ENCODE results near the gene LAIR2. TPM values are rescaled to one million over a fixed set of nuclear protein-coding genes. Genes with fewer than 3 reads are reported as not detected.
A peak's percentile ranks its signal among the peaks of the same experiment; 100 is the strongest.

LAIR2 gene, protein sequence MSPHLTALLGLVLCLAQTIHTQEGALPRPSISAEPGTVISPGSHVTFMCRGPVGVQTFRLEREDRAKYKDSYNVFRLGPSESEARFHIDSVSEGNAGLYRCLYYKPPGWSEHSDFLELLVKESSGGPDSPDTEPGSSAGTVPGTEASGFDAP
- total RNA-seq (not detected in 2 replicates), polyA plus RNA-seq (not detected in 2 replicates)

DNA sequence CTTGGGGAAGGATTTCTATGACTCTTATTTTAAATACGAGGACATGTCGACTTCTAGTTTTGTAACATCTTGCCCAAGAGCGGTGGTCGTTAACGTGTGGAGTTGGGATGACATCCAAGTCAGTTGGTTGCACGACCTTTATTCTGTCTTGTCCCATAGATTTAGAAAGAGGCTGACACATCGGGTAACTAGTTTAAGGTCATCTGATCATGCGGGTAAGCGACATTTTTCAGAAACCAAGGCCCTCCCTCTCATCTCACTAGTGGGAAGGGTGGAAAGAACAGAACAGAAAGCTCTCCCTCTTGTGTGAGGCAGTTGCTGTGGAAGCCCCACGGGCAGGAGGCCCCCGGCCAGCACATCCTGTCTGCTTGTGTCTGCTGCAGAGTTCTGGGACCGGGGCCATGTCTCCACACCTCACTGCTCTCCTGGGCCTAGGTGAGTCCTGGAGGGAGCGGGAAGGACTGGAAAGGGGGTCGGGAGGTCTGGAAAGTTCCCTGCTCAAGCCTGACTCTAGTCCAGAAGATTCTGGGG is at the start of gene LAIR2:
Gene LAIR2 (plus strand): TSS at position 314 of the 531 bp plus-strand sequence. CDS start 88 bp downstream, at position 402.
- no peaks in the 10 kb centered on the region for H3K27me3 ChIP-seq

DNA sequence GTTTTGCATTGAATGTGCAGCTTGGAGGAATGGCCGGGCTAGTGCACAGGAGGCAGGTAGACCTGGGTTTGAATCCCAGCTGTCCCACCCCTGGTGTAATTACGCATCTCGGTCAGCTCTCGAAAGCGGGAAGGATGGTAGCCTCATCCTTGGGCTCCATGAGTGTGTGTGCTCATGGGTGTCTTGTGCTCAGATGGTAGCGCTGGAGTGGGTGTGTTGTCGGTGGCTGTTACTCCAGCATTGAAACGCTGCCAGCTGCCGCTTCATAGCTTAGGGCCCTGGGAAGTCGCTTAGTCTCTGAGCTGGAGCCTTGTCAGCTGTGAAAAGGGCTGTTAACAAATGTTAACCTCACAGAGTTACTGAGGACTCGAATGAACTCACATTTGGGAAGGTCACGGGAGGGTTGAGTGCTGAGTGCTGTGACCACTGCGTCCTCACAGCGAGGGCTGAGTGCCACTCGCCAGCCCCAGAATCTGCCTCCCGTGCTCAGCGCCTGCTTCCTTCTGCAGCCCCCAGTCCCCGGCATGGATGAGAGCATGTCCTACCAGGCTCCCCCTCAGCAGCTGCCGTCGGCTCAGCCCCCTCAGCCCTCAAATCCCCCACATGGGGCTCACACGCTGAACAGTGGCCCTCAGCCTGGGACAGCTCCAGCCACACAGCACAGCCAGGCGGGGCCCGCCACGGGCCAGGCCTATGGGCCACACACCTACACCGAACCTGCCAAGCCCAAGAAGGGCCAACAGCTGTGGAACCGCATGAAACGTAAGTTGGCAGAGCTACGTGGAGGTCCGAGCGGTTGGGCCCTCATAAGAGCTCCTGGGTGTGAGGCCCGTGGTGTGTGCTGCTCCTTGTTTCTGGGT is 48.5 kb upstream of the LAIR2 start:
- H3K9me2 ChIP-seq (replicated peaks; ENCODE audit: insufficient read depth) = no peaks in the 10 kb centered on the region
- H4K20me1 ChIP-seq (ENCODE audit: insufficient read depth, poor library complexity, severe bottlenecking) = peaks cover 69% of the 10 kb centered on the region
- H3K9me3 ChIP-seq (ENCODE audit: low read depth) = no peaks in the 10 kb centered on the region
- peaks cover 13% of the 10 kb centered on the region for H3K4me1 ChIP-seq (ENCODE audit: insufficient read depth)
- H3K27ac ChIP-seq = no peak overlapping the region
- DNase-seq (ENCODE audit: low spot score) = no peak
- H3K4me2 ChIP-seq = no peak overlapping the region
- no peak overlapping the region for H2AFZ ChIP-seq
- TF ChIP-seq EZH2phosphoT487 (IDR thresholded peaks at IDR 0.05; ENCODE audit: low read depth, severe bottlenecking, unreplicated experiment) (no peak), EZH2 (IDR thresholded peaks at IDR 0.05; ENCODE audit: borderline replicate concordance) (no peak)
- TF ChIP-seq, protein P1, sequence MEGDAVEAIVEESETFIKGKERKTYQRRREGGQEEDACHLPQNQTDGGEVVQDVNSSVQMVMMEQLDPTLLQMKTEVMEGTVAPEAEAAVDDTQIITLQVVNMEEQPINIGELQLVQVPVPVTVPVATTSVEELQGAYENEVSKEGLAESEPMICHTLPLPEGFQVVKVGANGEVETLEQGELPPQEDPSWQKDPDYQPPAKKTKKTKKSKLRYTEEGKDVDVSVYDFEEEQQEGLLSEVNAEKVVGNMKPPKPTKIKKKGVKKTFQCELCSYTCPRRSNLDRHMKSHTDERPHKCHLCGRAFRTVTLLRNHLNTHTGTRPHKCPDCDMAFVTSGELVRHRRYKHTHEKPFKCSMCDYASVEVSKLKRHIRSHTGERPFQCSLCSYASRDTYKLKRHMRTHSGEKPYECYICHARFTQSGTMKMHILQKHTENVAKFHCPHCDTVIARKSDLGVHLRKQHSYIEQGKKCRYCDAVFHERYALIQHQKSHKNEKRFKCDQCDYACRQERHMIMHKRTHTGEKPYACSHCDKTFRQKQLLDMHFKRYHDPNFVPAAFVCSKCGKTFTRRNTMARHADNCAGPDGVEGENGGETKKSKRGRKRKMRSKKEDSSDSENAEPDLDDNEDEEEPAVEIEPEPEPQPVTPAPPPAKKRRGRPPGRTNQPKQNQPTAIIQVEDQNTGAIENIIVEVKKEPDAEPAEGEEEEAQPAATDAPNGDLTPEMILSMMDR (IDR thresholded peaks at IDR 0.05; ENCODE audit: poor library complexity) = no peak
- H3K27me3 ChIP-seq = no peaks in the 10 kb centered on the region
- H3K4me3 ChIP-seq = no peak overlapping the region
- H3K79me2 ChIP-seq = peaks cover 78% of the 10 kb centered on the region
- WGBS (ENCODE audit: low lambda C conversion rate, missing lambda C conversion rate) = 96% methylated on average over 31 of the region's 31 CpGs
- H3K36me3 ChIP-seq (replicated peaks; ENCODE audit: insufficient read depth, low read depth) = peaks cover 4% of the 10 kb centered on the region

More for the DNA sequence above, at the start of gene LAIR2:
- Histone ChIP-seq H3K9me2 (replicated peaks; ENCODE audit: insufficient read depth) (no peaks in the 10 kb centered on the region), H4K20me1 (ENCODE audit: insufficient read depth, poor library complexity, severe bottlenecking) (no peaks in the 10 kb centered on the region), H3K4me3 (no peak within 1 kb of the TSS), H3K79me2 (no peaks in the 10 kb centered on the region), H3K4me2 (no peak within 1 kb of the TSS), H2AFZ (no peak within 1 kb of the TSS), H3K9me3 (ENCODE audit: low read depth) (no peaks in the 10 kb centered on the region), H3K27ac (no peak within 1 kb of the TSS), H3K4me1 (ENCODE audit: insufficient read depth) (no peaks in the 10 kb centered on the region), H3K36me3 (replicated peaks; ENCODE audit: insufficient read depth, low read depth) (no peaks in the 10 kb centered on the region)
- WGBS (ENCODE audit: low lambda C conversion rate, missing lambda C conversion rate) = 70% methylated on average over 14 of the region's 14 CpGs
- no peak for DNase-seq (ENCODE audit: low spot score)
- no peak for TF ChIP-seq EZH2phosphoT487 (IDR thresholded peaks at IDR 0.05; ENCODE audit: low read depth, severe bottlenecking, unreplicated experiment)
- no peak for TF ChIP-seq EZH2 (IDR thresholded peaks at IDR 0.05; ENCODE audit: borderline replicate concordance)
- TF ChIP-seq, protein P1 (IDR thresholded peaks at IDR 0.05; ENCODE audit: poor library complexity) = no peak

DNA sequence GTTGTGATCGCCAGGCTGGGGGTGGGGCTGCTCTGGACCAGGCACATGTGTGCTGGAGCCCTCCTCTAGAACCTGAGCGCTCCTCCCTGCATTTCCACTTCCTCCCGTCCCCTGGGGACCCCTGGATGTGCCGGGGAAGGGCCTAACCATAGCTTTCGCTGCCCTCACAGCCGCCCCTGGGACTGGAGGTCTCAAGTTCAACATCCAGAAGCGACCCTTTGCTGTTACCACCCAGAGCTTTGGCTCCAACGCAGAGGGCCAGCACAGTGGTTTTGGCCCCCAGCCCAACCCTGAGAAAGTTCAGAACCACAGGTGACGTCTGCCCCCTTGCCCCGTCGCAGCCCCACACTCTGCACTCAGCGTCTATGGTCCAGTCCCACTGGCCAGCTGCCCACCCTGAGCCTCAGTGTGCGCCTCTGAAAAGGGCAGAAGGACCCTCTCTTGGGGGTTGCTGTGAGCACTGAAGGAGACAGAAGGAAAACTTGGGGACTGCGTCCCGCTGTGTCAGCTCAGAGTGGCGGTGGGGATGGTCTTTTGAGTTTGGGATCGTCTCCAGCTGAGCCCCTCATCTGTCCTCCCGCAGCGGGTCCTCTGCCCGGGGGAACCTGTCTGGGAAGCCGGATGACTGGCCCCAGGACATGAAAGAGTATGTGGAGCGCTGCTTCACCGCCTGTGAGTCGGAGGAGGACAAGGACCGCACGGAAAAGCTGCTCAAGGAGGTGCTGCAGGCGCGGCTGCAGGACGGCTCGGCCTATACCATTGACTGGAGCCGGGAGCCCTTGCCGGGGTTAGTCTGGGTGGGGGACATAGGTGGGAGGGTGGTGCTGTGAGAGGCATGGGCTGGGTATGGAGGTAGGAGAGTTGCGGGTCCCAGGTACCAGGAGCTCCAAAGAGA is 47.6 kb upstream of the LAIR2 start:
- peaks cover 4% of the 10 kb centered on the region for H3K36me3 ChIP-seq (replicated peaks; ENCODE audit: insufficient read depth, low read depth)
- H2AFZ ChIP-seq = no peak overlapping the region
- peak; percentile 4 for DNase-seq (ENCODE audit: low spot score)
- peaks cover 77% of the 10 kb centered on the region for H3K79me2 ChIP-seq
- H3K9me3 ChIP-seq (ENCODE audit: low read depth) = no peaks in the 10 kb centered on the region
- no peaks in the 10 kb centered on the region for H3K9me2 ChIP-seq (replicated peaks; ENCODE audit: insufficient read depth)
- no peak overlapping the region for H3K27ac ChIP-seq
- H3K4me1 ChIP-seq (ENCODE audit: insufficient read depth) = peaks cover 13% of the 10 kb centered on the region
- TF ChIP-seq EZH2phosphoT487 (IDR thresholded peaks at IDR 0.05; ENCODE audit: low read depth, severe bottlenecking, unreplicated experiment) (no peak), EZH2 (IDR thresholded peaks at IDR 0.05; ENCODE audit: borderline replicate concordance) (no peak)
- TF ChIP-seq, protein P1 (IDR thresholded peaks at IDR 0.05; ENCODE audit: poor library complexity) = no peak
- no peaks in the 10 kb centered on the region for H3K27me3 ChIP-seq
- no peak overlapping the region for H3K4me2 ChIP-seq
- 97% methylated on average over 33 of the region's 33 CpGs for WGBS (ENCODE audit: low lambda C conversion rate, missing lambda C conversion rate)
- no peak overlapping the region for H3K4me3 ChIP-seq
- H4K20me1 ChIP-seq (ENCODE audit: insufficient read depth, poor library complexity, severe bottlenecking) = peaks cover 71% of the 10 kb centered on the region

Measured in hepatocyte (in vitro differentiated cells).